Measurements from ENCODE around the gene EVL.

Gene EVL

GRCh38 chr14:100191584-100192249 lies 126.5 kb downstream of the EVL start:
- DNase-seq (ENCODE audit: low read depth, low spot score): no peak
- H3K27ac ChIP-seq: no peak overlapping the region

- no peak for DNase-seq (ENCODE audit: low read depth, low spot score)
- peak overlapping the region; percentile 59 for H3K27ac ChIP-seq
These were observed 127.0 kb downstream of the EVL start for GRCh38 chr14:100192250-100192671.

- DNase-seq (ENCODE audit: low read depth, low spot score): peak; percentile 86
- H3K27ac ChIP-seq: peak overlapping the region; percentile 59
These were observed 127.6 kb downstream of the EVL start for GRCh38 chr14:100192672-100193416.

Data from epithelial cell of prostate (primary cell).